CD4-positive, alpha-beta T cell treated with Interleukin-10 for 1 hour (primary cell): ENCODE results near the gene APOE.
"Not testable (repeated sequence)": the region's sequence is repeated elsewhere in the genome, so short reads cannot be mapped to it uniquely, and the experiment has no call there.

Source experiments
- DNase-seq: peaks from one replicate; pipeline ENCODE4 v3.0.0-alpha.2; 2020

The APOE gene

DNA sequence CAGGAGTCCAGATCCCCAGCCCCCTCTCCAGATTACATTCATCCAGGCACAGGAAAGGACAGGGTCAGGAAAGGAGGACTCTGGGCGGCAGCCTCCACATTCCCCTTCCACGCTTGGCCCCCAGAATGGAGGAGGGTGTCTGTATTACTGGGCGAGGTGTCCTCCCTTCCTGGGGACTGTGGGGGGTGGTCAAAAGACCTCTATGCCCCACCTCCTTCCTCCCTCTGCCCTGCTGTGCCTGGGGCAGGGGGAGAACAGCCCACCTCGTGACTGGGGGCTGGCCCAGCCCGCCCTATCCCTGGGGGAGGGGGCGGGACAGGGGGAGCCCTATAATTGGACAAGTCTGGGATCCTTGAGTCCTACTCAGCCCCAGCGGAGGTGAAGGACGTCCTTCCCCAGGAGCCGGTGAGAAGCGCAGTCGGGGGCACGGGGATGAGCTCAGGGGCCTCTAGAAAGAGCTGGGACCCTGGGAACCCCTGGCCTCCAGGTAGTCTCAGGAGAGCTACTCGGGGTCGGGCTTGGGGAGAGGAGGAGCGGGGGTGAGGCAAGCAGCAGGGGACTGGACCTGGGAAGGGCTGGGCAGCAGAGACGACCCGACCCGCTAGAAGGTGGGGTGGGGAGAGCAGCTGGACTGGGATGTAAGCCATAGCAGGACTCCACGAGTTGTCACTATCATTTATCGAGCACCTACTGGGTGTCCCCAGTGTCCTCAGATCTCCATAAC is at the start of gene APOE:
Gene APOE (plus strand): TSS at position 360 of the 724 bp plus-strand sequence. CDS start 829 bp downstream, outside the sequence.
- DNase-seq = no peak

DNA sequence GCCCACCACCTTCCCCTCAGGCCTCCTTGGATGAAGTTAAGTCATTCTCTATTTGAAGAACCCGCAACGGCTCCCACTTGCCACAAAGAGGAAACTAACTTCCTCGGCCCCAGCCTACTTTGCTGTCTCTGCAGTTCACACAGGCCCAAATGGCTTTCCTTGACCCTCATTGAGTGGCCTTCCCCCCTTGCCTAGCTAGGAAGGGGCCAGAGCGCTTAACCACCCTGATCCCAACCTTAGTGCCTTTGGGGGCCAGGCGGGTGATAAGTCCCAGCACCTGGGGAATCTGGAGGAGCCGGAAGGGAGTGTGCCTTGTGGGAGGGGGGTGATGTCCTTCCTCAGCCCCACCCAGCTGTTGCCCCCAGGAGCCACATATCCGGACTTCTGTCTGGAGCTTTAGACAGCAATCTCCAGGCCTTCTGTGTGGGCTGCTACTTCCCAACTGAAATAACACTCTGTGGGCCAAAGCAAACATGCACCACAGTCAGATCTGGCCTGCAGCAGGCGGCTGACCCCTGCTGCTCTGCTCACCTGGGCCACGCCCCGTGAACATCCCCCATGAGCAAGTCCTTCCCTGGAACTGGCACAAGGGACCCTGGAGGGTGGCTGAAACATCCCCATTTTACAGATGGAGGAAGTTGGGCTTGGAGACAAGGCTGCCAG is 49.0 kb upstream of the APOE start:
- no peak for DNase-seq

- no peak for DNase-seq
These were observed 47.8 kb upstream of the APOE start for GRCh38 chr19:44857837-44858236.

- DNase-seq = not testable (repeated sequence)
These were observed 44.0 kb upstream of the APOE start for GRCh38 chr19:44861576-44861975.

- DNase-seq = no peak
These were observed 41.6 kb upstream of the APOE start for GRCh38 chr19:44863990-44864389.

DNA sequence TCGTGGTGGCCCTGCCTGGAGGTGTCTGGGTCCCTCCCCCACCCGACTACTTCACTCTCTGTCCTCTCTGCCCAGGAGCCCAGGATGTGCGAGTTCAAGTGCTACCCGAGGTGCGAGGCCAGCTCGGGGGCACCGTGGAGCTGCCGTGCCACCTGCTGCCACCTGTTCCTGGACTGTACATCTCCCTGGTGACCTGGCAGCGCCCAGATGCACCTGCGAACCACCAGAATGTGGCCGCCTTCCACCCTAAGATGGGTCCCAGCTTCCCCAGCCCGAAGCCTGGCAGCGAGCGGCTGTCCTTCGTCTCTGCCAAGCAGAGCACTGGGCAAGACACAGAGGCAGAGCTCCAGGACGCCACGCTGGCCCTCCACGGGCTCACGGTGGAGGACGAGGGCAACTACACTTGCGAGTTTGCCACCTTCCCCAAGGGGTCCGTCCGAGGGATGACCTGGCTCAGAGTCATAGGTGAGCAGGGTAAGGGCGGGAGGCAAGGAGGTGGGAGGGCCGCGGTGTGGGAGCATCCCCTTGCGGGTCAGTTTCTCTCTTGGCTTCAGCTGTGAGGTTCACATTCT is 40.3 kb upstream of the APOE start:
- no peak for DNase-seq

DNA sequence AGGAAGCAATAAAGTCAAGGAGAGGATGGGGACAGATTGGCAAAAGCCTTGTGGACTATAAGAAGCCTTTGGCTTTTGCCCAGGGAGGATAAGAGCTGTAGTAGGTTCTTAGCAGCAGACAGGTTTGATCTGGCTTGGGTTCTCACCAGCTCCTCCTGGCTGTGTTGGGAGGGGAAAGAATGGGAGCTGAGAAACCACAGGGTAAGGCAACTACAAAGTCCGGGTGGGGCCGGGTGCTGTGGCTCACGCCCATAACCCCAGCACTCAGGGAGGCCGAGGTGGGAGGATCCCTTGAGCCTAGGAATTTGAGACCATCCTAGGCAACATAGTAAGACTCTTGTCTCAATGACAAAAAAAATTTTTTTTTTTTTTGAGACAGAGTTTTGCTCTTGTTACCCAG is 38.9 kb upstream of the APOE start:
- no peak for DNase-seq

DNA sequence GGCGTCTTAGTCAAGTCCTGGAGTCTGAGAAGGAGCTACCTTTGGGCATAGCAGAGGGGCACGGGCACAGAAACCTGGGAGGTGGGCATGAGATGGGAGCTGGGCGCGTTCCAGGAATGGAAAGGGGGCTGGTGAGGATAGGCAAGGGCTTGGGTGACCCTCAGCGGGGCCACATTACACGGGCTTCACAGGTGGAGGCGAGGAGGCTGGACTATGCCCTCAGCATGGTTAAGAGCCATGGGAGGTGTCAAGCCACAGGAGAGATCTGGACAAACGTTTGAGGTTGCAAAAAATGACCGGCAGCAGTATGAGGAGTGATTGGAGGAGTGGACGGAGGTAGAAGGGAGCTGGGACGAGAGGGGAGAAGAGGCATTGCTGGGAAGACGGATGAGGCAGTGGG is 38.0 kb upstream of the APOE start:
- no peak for DNase-seq

- DNase-seq = no peak
These were observed 35.7 kb upstream of the APOE start for GRCh38 chr19:44869733-44870470.

- no peak for DNase-seq
These were observed 33.8 kb upstream of the APOE start for GRCh38 chr19:44871809-44872208.

GRCh38 chr19:44872661-44873060 is 32.9 kb upstream of the APOE start:
- no peak for DNase-seq

GRCh38 chr19:44874317-44874716 is 31.3 kb upstream of the APOE start:
- DNase-seq = no peak

DNA sequence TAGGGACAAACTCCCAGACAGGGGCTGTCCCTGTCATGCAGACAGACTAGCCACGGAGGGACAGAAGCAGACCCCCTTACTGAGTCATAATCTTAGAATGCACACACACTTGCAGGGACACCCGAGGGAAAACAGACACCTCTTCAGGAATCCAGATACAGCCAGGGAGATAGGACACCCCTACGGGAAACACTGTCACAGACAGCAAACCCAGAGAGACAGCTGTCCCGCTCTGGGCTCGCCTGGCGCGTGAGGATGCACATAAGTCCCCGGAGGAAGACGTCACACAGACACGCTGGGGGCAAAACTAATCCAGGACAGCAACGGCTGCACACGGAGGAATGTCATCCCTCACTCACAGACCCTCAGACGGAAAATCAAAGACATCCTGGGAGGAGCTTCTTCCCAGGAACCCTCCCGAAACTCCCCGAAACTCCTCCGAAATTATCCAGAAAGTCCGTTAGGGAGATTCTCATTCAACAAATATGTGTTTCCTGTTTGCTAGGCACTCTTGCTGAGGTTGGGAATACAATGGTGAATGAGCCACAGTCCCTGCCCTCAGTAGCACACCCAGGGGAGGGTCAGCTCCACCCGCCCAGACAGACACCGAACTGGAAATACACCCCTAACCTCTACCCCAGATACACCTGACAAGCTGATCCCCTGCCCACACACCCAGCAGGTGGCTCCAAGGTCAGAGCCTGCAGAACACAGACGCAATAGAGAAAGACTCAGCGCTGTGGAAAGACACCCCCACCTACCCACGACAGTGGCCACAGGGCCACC is 29.7 kb upstream of the APOE start:
- DNase-seq = no peak

DNA sequence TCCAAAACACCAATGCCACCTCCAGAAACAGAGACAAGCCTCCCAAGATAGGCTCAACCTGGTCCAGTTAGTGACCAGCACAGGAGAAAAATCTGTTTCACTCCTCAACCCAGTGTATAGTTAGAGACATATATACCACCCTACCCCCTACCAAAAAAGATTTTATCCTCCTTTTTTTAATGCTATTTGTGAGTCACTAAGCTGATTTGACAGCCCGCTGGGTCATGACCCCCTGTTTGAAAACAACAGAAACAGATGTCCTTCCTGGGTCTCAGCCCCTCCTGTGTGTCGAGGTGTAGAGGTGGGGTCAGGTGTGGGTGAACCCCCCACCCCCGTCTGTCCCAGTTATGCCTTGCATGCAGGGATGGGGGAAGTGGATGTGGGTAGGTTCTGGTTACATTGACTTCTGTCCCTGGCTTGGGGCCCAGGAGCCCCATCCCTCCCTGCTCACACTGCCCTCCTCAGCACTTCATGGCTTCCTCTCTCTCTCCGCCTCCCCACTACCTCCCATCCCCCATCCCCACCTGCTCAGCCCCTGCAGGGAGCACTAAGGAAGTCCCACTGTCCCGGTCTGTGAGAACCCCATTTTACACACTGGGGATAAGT is 28.6 kb upstream of the APOE start:
- no peak for DNase-seq

GRCh38 chr19:44878120-44878865 is 27.3 kb upstream of the APOE start:
- no peak for DNase-seq

DNA sequence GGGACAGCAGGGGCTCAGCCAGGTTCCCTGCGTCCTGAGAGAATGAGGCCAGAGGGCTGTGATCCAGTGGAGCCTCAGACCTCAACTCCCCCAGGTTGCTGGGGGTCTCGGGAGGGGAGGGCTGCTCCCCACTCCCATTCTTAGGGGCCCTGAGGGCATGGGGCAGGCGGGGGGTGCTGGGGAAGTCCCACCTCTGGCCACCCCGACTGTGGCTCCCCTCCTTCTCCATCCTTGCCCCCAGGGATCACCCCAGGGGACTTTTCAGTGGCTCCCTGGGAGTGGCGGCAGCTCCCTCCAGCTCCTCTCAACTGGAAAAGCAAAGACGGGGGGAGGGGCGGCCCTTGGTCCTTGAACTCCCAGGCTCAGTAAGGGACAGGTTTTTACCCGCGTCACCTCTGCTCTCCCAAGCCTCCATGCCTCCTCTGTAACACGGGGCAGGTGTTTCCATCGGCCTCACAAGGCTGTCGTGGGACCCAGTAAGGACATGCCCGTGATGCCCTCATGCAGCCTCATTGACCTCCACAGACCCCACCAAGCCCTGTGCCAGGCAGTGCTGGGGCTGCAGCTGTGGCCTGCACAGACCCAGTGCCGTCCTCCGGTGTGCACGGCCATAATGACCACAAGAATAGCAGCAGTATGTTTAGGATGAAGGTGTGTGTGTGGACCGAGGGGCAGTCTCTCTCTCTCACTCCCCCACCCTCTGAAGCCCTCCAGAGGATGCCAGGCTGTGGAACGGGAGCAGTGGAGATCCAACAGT is 26.1 kb upstream of the APOE start:
- no peak for DNase-seq

GRCh38 chr19:44882063-44882462 is 23.5 kb upstream of the APOE start:
- DNase-seq = no peak

GRCh38 chr19:44882619-44883397 is 22.8 kb upstream of the APOE start:
- DNase-seq = not testable (repeated sequence)

GRCh38 chr19:44883922-44884321 is 21.7 kb upstream of the APOE start:
- DNase-seq = no peak

DNA sequence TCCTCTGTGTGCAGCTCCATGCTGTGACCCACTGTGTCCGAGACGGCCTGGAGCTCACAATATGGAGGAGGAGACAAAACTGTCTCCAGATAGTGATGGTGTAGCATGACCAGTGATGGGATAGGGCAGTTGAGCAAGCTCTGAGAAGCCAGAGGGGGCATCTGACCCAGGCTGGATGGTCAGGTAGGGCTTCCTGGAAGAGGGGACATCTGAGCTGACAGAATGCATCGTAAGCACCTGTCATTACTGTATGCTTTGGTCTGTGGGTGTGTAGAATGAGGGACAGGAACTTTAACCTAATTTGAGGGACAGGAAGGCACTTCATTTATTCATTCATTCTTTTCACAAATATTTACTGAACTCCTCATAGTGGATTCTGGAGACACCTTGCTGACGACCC is 21.0 kb upstream of the APOE start:
- no peak for DNase-seq
